ENCODE data around the gene TEAD4.

Gene TEAD4

DNA sequence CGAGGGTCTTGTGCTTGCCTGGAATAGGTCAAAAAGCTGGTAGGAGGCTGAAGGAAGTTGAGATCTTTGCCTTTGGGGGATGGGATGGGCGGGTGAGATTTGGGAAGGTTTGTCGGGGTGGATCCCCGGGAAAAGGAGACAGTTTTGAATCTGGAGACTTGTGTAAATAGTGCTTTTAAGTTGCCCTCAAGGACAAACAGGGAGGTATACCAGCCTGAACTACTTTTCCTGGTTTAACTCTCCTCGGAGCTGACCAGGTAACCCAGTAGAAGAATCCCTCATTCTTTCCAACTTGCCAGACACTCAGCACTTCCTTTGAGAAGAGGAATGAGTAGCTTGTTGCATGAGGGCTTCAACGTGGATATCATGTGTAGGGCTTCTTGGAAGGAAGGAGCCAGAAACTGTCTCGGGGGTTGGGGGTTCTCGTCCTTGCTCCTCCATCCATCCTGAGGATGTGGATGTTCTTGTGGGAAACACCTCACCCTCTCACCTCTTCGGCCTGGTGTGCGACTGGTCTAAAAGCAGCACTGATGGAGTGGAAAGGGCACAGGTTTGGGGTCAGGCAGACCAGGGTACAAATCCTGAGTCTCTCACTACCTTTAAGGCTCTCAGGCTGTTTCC lies 1.9 kb downstream of the TEAD4 start:
- DNase-seq = no peak

DNA sequence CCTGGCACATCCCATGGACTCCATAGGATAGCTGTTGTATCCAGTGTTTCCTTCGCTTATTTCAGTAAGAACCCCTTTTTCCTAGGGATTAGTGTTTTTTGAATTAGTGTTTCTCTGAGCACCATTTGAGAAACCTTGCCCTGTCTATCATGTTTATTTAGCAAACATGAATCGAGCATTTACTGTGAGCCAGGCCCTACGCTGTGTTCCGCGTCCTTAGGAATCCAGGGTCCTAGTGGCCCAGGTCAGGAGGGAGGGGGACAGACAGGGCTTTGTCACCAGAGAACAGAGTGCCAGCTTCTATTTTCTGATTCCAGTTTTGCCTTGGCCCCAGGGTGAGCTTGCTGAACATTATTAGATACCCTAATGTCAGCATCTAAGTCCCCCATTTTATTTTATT lies 2.5 kb downstream of the TEAD4 start:
- DNase-seq = no peak

GRCh38 chr12:2963154-2963759 lies 4.1 kb downstream of the TEAD4 start:
- no peak for DNase-seq

DNA sequence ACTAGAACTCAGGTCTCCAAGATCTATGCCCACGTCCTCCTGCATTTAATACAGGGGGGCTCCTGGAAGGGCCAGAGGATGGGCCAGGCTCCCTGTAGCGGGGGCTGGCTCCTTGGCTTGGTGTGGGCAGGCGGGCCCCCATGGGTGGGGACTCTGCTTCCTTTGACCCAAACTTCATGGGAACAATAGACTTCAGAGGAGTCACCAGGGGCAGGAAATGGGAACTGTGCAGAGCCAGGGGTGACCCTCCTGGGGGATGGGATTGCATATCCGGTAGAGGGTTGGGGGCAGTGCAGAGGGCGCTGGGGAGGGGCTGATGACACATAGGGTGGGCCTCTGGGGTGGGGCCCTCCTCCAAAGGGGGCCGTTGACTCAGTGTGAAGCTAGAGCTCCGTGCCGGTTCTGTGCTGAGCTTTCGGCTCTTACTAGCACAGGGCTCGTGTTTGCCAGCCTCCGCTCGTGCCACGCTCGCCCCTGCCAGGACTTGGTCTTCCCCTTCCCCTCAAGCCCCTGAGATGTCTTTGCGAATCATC lies 4.6 kb downstream of the TEAD4 start:
- no peak for DNase-seq

- DNase-seq = no peak
Observed at GRCh38 chr12:2967651-2968050, 8.5 kb downstream of the TEAD4 start.

DNA sequence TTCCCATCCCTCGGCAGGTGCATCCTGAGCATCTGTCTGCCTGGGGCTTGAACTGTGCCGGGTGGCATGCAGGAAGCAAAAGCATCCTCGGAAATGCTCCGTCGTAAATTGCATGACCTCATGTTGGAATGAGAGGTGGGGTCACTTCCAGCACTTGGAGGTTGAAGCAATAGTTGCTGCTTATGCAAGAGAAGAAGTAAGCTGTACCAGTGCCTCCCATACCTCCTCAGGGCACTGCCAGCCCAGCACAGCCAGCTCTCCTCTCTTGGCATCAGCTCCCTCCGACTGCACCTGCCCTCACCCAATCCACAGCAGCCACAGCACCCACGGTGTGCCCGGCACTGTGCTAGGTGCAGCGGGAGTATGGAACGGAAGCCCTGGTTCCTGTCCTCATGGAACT lies 11.5 kb downstream of the TEAD4 start:
- DNase-seq = no peak

DNA sequence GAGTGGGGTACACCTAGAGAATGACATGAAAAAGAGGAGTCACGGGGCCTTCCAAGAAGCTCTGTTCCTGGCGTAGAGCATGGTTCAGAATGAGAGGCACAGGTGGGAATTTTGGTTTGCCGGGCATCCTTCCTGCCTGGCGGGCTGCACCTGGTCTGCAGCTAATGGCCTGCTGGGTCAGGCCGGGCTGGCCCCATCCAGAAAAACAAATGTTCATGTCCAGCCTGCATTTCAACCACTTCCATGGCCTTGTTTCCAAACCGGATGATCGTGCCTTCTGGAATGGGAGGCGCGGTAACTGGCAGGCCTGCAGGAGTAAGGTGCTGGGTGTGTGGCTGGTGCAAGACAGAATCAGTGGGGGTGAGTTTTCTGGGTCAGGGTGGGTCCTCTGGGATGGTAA lies 14.4 kb downstream of the TEAD4 start:
- no peak for DNase-seq

GRCh38 chr12:2974560-2974971 lies 15.4 kb downstream of the TEAD4 start:
- DNase-seq = no peak

- DNase-seq = no peak
Observed at GRCh38 chr12:2976581-2976996, 17.4 kb downstream of the TEAD4 start.

DNA sequence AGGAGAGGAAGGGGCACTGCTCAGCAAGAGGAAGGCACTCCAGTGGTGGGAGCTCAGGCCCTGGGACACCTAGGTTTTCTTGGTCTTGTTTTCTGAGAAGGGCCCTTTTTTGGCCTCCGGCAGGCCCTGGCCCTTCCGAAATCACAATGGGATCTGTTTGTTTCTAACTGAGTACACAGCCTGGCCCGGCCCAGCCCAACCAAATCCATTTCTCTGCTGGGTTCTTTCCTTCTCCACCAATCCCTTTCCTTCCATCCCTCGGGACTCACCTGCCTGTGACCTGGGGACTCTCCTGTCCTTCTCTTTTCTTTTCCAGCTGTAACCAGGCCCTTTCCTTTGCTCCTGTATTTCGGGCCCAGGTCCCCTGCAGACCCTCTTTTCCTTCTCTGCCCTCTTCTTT lies 18.6 kb downstream of the TEAD4 start:
- no peak for DNase-seq

GRCh38 chr12:2979806-2980205 lies 20.6 kb downstream of the TEAD4 start:
- no peak for DNase-seq

DNA sequence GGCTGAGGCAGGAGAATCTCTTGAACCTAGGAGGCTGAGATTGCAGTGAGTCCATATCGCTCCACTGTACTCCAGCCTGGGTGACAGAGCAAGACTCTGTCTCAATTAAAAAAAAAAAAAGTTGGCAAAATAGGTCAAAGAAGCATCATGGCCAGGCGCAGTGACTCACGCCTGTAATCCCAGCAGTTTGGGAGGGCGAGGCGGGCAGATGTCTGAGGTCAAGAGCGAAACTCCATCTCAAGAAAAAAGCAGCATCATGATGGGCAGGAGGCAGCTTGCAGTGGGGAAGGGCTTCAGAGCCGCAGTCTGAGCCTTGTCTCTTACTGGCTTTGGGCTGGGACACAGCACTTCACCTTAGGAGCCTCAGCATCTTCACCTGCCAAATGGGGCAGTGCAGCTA lies 21.4 kb downstream of the TEAD4 start:
- DNase-seq = no peak

- DNase-seq = no peak
Observed at GRCh38 chr12:2982361-2982760, 23.2 kb downstream of the TEAD4 start.

- DNase-seq = no peak
Observed at GRCh38 chr12:2984249-2984648, 25.1 kb downstream of the TEAD4 start.

DNA sequence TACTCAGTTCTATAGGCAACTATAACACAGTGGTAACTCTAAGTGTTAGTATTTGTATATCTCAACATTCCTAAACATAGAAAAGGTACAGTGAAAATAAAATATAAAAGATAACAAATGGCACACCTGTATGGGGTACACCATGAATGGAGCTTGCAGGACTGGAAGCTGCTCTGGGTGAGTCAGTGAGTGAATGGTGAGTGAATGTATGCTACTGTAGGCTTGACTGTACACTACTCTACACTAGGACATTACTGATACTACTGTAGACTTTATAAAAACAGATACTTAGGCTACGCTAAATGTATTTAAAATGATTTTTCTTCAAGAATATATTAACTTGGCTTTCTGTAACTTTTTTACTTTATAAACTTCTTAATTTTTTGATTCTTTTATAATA lies 25.5 kb downstream of the TEAD4 start:
- no peak for DNase-seq

- no peak for DNase-seq
Observed at GRCh38 chr12:2986876-2987275, 27.7 kb downstream of the TEAD4 start.

- DNase-seq = no peak
Observed at GRCh38 chr12:2988494-2988893, 29.3 kb downstream of the TEAD4 start.

GRCh38 chr12:2992724-2993123 lies 33.5 kb downstream of the TEAD4 start:
- DNase-seq = no peak

GRCh38 chr12:2997989-2998670 lies 38.9 kb downstream of the TEAD4 start:
- DNase-seq = no peak

DNA sequence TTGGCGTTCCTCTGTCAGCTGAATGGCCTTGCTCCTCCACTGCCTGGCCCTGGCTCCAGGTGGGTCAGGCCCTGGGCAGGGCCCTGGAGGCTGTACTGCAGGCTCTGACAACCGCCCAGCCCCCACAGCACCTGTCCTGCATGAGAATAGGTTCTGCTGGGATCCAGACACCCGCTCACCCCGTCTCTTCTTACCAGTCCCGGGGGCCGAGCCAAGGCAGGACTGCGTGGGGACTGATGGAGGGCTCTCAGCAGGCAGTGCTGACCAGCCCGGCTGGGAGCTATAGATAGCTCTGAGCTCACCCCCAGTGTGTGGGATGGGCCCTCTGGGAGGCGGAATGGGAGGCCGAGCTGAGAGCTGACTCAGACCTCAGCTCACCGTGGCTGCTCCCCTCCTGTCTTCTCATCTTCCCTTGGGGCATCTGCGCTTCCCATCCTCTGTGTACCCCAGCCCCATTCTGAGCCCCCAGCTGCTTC lies 39.6 kb downstream of the TEAD4 start:
- no peak for DNase-seq

GRCh38 chr12:2999265-2999841 lies 40.2 kb downstream of the TEAD4 start:
- DNase-seq = no peak

- DNase-seq = no peak
Observed at GRCh38 chr12:3000548-3001275, 41.5 kb downstream of the TEAD4 start.

DNA sequence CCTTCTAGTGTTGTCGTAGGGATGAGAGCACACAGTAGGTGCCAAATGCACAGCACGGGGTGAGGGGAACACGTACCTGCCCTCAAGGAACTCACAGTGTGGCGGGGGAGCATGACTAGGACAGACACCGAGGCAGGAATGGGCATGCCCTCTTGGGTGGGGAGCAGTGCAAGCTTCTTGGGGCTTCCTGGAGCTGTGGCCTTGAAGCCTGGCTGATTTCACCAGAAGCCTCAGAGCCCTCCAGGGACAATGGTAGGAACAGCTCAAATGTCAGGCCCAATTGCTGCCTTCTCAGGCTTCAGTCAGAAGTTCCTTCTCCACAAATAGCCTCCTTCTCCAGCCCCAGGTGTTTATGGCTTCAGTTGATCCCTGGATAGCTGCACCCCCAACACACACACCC lies 43.4 kb downstream of the TEAD4 start:
- DNase-seq = no peak

All from 8988T (cell line).